Activated CD8-positive, alpha-beta memory T cell treated with anti-CD3 and anti-CD28 coated beads for 1 hour (primary cell): Measurements from ENCODE around the gene HSPA12A.

Experiments
- DNase-seq, 2 donors: peaks; one replicate each; pipeline ENCODE4 v3.0.0-alpha.2; 2020; ENCODE audit warnings: low read depth in 1 of 2; ENCODE audit errors: extremely low read depth in 1 of 2

Gene HSPA12A

GRCh38 chr10:116744885-116745284 is 2.5 kb upstream of the HSPA12A start:
- DNase-seq: no peak

- DNase-seq: no peak
Observed at GRCh38 chr10:116744163-116744753, 1.9 kb upstream of the HSPA12A start.

GRCh38 chr10:116743266-116744064 is 1.1 kb upstream of the HSPA12A start:
- no peak for DNase-seq

GRCh38 chr10:116741391-116742351 is 695 bp downstream of the HSPA12A start:
- DNase-seq: no peak

GRCh38 chr10:116740971-116741370 is 1.4 kb downstream of the HSPA12A start:
- no peak for DNase-seq

- no peak for DNase-seq
Observed at GRCh38 chr10:116738339-116738738, 4.0 kb downstream of the HSPA12A start.

GRCh38 chr10:116737627-116738327 is 4.6 kb downstream of the HSPA12A start:
- DNase-seq: no peak

- DNase-seq: no peak
Observed at GRCh38 chr10:116733566-116733965, 8.8 kb downstream of the HSPA12A start.

GRCh38 chr10:116732573-116732972 is 9.8 kb downstream of the HSPA12A start:
- no peak for DNase-seq

- DNase-seq: no peak
Observed at GRCh38 chr10:116730464-116731260, 11.7 kb downstream of the HSPA12A start.

GRCh38 chr10:116729243-116729642 is 13.1 kb downstream of the HSPA12A start:
- DNase-seq: no peak

GRCh38 chr10:116728526-116729096 is 13.8 kb downstream of the HSPA12A start:
- DNase-seq: no peak

GRCh38 chr10:116723428-116724281 is 18.7 kb downstream of the HSPA12A start:
- peak; percentile 4 to 14 for DNase-seq

- no peak for DNase-seq
Observed at GRCh38 chr10:116722736-116723427, 19.5 kb downstream of the HSPA12A start.

- DNase-seq: no peak
Observed at GRCh38 chr10:116721547-116722392, 20.6 kb downstream of the HSPA12A start.

- DNase-seq: no peak
Observed at GRCh38 chr10:116720668-116721546, 21.5 kb downstream of the HSPA12A start.
